GM18499 (cell line): ENCODE results near the gene TMEM255A.

Source experiments
- ATAC-seq: cut with Tn5 transposase; IDR thresholded peaks from one replicate; pipeline ENCODE4 v1.9.1; 2021; ENCODE audit warnings: moderate number of reproducible peaks; ENCODE audit not compliant: insufficient read depth, unreplicated experiment

The TMEM255A gene

DNA sequence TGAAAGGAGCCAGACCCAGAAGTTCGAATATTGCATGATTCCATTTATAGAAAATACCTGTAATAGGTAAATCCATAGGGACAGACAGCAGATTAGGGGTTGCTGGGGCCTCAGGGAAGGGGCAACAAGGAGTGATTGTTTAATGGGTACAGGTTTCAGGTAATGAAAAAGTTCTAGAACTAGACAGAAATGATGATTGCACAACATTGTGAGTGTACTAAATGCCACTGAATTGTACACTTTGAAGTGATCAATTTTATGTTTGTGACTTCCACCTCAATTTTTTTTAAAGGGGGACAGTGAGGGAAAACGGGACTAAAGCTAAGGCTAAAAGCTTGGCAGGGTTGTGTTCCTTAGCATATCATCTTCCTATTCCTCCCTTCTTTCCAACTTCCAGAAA, 37.1 kb downstream of the TMEM255A start:
- ATAC-seq, result no peak

DNA sequence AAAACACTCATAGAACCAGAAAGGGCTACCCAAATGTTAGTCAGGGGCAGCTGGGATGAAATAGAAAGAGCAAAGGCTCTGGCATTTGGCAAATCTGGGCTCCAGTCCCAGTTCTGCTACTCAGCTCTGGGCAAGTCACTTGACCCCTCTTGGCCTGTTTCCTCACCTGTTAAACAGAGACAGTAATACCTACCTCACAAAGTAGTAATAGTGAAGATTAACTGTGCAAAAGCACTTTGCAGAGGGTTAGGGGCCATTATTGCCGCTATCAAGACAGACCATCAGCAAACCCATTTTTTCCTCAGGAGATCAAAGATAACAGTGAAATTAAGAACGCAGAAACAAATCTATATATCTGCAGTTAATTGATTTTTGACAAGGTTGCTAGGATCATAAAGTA, 40.0 kb downstream of the TMEM255A start:
- no peak for ATAC-seq

DNA sequence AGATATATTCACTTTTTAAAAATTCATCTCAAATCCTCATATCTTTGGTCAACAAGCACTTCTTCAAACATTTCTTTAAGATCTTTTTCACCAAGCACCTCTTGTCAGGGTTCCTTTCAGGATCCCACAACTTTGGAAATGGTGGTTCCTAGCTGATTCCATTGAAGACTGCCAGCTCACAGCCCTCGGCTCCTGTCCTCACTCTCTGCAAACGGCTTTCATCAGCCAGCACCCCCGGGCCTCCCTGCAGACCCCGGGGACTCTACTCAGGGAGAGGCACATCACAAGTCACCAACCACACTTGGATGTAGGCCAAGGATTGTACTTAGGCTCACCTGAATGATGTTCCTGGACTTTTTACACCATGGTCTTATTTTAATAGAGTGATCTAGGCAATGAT, 40.7 kb downstream of the TMEM255A start:
- ATAC-seq, result no peak

DNA sequence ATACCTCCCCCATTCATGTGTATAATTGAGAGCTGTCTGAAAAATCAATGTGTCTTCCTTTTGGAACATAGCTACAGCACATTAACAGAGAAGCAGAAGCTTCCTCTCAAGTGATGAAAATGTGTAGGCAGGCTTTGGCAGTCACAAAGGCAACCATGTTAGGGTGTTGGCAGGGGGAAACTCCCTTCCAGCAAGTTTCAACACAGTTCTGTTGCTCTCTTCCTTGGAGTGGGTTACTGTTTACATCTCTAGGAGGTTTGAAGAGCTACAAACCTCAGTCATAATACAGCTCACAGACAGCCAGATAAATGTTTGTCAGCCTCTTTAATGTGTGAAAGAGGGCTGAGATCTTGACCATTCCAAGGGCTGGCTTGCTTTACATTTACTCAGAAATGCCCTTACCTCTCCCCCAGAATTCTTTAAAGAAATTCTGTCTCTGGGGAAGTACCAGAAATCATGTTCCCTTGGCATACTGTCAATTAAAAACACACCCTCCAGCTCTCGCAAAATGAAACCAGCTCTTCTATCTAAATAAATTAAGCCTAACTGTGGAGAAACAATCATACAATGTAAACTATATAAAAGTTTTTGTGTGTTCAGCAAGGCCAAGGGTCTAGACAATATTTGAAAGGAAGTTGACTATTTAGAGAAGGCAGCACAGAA, 41.8 kb downstream of the TMEM255A start:
- no peak for ATAC-seq

DNA sequence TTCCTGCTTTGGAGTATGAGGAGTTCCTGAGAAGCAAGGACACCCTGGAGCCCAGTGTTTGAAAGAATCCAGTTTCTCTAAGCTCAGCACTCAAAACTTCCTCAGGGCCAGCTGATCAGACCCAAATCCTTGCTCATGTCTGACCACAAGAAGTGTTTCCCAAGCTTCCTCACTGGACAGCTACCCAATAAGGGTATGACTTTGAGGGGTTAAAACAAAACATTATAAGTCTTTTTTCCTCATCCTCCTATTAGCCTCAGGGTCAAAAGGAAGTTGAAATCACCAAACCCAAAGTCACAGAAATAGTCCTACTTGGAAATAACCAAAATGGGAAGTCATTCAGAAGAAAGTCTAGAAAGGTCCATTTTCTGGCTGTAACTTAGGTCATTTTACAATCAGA, 46.9 kb downstream of the TMEM255A start:
- ATAC-seq, result no peak

DNA sequence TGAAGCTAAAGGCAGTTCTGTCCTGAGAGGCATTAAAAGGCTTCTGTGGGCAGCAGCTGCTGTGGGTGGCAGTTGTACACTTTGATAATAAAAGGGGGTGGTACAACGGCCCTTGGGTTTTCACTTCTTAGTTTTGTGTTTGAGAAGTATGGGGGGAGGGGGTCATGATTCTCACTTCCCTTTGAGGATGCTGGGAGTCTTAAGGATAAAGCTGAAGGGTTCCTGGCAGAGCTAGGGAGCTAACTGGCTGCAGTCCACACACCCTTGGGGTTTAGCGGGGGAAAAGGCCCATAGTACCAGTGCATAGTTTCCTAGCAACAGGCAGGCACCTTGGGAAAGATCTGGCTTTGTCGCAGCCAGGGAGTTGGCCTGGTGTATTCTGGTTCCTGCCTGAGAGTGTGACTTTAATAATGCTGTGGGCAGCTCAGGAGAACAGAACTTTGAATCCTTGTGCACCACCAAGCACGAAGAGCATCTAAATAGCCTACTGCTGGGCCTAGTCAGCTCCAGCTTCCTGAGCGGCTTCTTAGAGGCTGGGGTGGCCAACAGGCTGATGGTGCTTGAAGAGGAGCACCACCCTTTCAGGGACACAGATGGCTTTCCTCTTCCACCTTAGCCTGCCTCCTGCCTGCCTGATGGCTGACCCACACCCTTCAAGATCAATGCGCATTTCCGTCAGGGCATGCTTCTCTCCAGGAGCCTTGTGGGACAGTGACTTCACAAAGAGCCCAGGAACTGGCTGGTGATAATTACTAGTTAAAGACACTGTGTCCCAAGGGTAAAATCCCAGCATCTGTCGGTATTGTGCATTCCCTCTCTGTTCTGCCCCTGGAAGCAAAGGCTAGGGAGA, 48.2 kb downstream of the TMEM255A start:
- ATAC-seq, result no peak

DNA sequence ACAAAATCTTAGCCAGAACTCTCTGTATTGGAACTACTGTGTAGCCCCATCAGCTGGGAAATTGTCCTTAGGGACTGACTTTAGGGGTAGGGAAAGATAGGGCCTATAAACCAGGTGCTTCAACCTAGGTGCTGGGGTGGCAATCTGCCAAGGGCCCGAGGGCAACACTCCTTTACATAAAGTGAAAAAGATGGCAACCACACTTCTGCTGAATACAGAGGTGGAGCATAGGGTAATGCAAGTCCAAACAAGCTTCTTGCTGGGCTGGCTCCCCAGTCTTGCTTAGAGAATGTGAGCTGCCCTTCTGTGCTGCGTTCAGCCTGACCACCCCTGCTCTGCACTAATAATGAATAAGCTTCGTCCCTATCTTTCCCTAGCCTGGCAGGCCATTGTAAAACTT, 50.9 kb downstream of the TMEM255A start:
- no peak for ATAC-seq

DNA sequence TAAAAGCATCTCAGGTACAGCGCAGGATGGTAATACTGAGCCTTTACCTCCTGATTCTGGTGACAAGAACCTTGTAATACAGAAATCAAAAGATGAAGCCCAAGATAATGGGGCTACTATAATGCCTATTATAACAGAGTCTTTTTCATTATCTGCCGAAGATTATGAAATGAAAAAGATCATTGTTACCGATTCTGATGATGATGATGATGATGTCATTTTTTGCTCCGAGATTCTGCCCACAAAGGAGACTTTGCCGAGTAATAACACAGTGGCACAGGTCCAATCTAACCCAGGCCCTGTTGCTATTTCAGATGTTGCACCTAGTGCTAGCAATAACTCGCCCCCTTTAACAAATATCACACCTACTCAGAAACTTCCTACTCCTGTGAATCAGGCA, 57.5 kb downstream of the TMEM255A start:
- no peak for ATAC-seq

DNA sequence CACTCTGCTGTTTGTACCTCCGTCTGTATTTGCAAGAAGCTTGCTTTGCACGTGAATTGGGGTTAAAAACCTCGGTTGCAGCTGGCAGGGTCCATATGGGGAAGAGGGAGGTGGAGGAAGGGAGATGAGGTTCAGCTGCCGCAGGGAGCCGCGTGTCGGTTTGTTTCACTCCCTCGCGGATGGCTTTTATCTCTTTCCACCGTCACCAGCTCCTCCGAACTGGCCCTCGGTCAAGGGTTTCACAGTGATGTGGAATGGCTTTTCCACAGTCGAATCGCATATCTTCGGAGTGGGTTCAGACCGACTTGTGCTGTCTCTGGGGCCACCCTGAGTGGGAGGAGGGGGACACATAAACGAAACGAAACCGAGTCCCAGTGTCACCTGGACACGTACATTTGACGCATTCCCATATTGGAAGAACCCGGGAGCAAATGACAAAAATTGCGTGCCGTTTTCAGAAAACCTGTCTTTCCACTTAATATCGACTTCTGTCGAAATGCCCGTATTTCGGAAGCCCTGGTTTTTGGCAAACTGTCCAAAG, 59.7 kb downstream of the TMEM255A start:
- no peak for ATAC-seq

DNA sequence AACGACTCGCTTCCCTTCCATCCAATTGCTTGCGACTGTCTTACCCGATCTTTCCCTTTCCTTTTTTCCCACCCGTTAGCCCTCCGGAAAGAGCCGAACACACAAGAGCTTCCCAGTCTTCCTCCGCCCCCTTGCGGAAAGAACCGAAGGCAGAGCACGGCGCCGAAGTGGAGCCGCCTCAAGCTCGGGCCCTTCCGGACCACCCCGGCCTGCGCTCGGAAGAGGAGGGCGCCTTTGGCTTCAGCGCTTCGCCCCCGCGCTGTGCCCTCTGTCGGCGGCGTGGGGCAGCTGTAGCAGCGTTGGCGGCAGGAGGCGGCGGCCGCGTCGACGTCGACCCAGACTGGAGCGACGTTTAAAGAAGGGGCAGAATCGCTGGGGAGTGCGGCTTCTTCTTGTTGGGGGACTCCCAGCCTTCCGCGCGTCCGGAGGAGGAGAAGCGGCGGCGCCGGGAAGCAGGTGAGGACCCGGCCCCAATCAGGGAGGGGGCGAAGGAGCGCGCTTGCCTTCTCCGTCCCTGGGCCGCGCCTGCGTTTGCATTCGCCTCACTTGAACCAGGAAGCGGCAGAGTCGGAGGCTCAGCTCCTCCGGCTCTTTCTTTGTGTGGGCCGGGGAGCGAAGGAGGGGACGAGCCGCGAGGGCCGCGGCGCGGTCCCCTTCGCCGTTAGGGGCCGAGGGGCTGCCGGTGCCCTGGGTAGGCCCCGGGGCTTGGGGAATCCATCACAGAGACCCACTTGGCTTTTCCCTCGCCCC, 60.6 kb downstream of the TMEM255A start, which contains the start of gene ZBTB33:
ZBTB33 (plus strand) TSS at position 291 of the 750 bp plus-strand sequence. CDS start 2,604 bp downstream, outside the sequence.
- ATAC-seq, result peak; percentile 85

DNA sequence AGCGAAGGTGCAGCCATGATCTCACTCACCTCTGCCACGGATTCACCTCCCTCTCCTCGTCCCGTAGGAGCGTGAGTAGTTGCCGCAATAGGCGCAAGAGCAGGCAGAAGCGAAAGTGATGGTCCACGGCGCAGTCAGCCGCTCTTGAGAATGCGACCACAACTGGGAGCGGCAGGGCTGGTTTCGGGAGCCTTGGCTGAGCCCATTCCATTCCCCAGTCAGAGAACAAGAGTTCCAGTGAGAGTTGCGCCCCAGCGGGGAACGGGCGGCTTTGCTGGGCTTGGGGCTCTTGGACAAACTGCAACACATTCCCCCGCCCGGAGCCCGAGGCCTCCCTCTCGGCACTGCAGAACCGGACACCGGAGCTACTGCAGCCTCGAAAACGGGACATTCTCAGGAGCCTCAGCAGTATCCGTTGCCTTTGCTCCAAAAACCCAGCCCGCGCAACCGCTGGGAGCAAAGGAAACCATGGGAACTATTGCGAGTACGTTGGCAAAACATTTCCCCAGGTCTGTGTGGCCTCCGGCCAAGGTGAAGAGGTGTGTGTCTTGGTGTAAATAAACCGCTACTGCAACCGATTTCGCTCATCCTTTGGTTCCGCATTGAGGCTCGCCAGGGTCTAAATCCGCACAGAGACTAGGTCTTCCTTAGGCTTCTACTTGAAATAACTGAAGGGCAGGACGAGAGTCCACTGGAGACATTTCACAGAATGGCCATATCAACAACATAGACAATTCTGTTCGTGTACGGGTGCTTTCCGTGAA, 66.3 kb downstream of the TMEM255A start:
- no peak for ATAC-seq

DNA sequence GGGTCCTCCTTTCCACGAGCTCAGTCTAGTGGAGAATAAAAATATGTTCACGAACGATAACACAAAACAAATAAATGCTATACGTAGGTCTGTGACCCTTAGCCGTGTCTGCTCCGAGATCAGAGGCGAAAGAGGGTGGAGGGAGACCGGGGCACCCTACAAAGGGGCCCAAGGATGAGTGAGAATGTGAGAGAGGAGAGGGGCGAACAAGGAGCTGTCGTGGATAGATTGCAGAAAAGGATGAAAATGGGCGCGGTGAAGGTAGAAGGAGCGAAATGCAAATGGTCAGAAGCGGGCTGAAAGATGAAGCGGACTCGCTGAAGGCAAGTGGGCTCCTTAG, 66.9 kb downstream of the TMEM255A start:
- ATAC-seq, result no peak

DNA sequence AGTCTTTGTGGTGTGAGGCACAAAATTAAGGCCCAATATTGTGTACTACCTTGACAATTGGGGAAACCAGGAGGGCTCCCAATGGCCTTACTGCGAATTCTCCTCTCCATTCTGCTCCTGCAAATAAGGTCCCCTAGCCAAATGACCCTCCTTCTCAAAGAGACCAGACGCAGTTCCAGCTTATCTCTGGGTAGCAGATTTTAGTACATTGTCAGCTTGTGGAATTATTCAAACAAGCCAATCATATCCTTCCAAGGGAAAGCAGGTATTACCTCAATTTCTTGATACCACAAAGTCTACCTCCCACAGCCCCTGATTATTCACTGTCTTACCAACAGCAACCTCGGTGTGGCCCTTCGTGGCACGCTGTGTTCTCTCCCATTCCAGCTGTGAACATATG, 68.4 kb downstream of the TMEM255A start:
- ATAC-seq, result no peak

DNA sequence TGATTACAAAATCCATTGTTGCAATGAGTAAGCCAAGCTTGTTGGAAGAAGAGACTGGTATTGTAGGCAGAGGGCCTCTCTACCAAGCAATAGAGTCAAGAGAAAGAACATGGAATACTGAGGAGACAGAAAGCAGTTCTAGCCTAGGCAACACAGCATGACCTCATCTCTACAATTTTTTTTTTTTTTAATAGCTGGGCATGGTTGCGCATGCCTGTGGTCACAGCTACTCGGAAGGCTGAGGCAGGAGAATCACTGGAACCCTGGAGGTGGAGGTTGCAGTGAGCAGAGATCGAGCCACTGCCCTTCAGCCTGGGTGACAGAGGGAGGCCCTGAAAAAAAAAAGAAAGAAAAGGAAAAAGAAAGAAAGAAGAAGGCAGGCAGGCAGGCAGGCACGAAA, 72.3 kb downstream of the TMEM255A start:
- ATAC-seq, result no peak

DNA sequence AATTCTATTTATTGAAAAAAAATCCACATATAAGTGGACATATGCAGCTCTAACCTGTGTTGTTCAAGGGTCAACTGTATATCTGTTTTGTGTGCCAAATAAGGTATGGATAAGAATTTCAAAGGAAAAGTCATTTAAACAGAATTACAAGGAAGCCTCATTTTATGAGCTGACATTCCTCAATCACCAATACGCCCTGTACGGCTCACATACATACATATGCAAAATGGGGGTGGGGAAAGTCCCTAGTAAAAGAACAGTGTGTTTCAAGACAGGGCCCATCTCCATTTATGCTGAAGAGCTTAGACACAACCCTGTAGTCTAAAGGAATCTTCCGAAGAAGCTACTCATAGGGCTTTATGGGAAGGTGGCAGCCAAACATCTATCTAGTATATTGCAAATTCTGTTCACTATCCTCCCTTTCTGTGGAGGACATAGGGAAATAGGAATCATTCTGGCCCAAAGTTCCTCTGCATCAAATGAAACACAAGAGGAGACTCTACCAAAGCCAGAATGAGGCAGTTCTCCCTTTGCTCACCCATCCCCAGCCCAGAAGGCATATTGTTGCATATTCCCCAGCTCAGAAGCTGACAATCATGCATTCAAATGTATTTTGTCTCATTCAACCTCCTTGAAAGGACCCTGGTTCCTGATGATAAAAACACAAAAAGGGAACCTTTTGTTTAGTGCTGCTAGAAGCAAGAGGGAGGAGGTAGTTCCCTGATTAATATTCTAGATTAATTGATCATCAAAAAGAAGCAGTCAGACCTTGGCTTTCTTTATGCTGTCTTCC, 74.4 kb downstream of the TMEM255A start:
- no peak for ATAC-seq

DNA sequence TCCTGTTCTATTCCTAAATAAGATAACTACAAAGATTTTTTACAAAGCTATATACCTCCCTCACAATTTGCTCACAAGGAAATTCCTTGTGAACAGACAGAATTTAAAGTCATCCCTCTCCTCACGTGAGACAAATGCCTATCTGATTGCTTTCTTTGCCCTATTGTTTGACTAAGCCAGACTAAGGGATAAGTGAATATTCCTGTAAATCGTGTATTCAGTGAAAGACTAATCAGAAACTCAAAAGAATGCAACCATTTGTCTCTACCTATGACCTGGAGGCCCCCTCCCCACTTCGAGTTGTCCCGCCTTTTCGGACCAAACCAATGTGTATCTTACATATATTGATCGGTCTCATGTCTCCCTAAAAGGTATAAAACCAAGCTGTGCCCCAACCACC, 76.0 kb downstream of the TMEM255A start:
- ATAC-seq, result no peak

DNA sequence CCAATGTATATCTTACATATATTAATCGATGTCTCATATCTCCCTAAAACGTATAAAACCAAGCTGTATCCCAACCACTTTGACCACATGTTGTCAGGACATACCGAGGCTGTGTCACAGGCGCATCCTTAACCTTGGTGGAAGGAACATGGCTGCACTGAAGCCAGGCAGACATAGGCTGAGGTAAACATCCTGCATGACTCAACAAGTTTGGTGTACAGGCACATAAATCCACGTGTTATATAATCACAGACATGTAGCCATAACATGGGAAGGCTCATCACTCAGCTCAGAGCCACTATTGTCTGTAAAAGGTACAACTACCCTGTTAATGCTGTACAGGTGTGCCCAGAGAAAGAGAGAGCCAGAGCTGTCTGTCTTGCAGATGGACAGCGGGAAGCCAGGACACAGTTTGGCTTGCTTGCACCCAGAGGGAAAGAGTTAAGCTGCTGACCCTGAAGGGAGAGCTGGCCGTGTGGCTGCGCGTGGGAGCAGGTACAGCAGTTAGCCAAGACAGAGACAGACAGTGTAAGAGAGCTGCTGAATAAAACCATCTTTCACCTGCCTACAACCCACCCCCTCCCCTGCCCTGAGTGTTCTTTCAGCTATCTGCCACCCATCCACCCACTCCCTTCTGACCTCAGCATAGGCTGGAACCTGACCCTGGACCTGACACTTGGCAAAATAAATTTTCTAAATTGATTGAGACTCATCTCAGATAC, 82.9 kb downstream of the TMEM255A start:
- ATAC-seq, result no peak

DNA sequence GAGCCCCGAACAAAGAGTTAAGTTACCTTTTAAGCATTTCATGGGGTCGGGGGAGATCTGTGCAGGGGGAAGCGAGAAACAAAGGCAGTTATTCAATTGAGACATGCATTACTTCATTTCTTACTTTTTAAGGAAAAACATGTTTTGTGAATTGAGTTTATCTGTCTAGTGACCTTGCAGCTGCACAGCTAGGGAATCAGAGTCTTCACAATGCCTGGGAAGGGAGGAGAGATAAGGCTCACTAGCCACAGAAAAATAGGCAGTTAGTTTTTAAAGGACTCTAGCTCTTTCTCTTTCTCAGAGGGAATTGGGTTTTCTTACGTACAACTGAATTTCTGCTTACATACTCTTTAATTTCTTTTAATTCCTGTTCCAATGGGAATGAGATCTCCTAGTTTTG, 86.9 kb downstream of the TMEM255A start:
- no peak for ATAC-seq

DNA sequence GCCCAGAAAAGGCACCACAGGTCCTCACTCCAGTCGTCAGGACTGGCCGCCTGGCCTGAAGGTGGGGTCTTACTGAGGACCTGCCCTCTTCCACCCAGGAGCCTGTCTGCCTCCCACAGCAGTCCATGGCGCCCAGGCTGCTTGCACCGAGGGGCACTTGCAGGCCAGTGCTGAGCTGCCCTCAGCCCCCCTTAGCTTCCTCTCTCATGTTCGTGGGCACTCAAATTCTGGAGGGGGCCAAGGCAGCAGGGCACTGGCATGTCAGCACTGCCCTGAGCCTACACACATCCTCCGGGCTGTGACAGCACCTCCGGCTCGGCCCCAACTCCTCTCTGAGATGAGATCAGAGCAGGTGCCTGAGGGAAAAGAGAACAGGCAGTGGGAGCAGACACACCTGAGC, 87.9 kb downstream of the TMEM255A start:
- no peak for ATAC-seq
